Tibial nerve (tissue), 4 donors: Measurements from ENCODE around the gene RTP3.

Experiments
- EP300 ChIP-seq, 2 donors: sonication (generic); formaldehyde crosslinking; IDR thresholded peaks; one replicate each; pipeline ENCODE4 v1.6.1; 2017; ENCODE audit warnings: antibody characterized with exemption in 2 of 2, mild to moderate bottlenecking in 1 of 2
- POLR2A ChIP-seq, 2 donors: fragments of 450-650 bp; IDR thresholded peaks; one replicate each; pipeline ENCODE4 v1.6.1; 2017; ENCODE audit warnings: antibody characterized with exemption in 2 of 2, mild to moderate bottlenecking in 2 of 2, moderate library complexity in 2 of 2
- TF ChIP-seq, protein P1 (sequence below), 5 experiments: fragments of 200-600 bp in 3 of 5; fragments of 450-650 bp in 2 of 5; sonication (generic) in 3 of 5; IDR thresholded peaks; one replicate each; pipeline ENCODE4 v1.5.1; 2016 to 2019; ENCODE audit warnings: antibody characterized with exemption in 5 of 5, mild to moderate bottlenecking in 3 of 5, moderate library complexity in 2 of 5

DNA sequence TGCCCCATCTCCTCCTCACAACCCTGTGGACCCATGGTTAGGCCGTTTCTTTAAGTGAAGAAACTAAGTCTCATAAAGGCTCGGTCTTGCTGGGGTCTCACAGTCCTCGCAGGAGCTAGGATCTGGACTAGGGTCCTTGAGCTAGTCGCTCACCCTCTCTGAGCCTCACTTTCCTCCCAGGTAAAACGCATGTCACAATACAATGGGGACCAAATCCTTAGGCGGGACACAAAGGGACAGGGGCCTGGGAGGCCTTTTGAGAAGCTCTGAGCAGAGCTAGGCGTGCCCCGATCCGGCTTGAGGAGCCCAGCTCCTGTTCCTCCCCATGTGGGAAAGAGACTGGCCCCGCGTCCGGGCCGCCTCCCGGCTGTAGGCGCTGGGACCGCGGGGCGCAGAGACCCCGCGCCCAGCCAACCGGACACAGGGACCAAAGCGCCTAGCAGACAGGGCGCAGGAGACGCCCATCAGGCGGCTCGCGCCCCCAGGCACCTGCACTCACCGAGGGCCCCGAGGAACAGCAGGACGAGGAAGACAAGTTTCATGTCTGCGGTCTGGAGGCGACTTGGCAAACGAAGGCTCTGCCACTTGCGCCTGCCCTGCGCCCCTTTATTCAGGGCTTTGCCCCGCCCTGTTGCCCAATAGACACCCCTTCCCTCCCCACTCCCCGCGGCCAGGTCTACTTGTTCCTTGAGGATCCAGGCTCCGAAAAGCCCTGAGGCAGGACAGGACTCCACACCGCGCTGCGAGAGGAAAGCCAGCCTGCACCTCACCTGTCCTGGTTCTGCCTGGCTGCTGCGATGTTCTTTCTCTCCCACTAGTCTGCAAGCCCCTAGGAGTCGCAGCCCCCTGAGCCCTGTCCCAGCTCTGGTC is 33.2 kb upstream of the RTP3 start, which contains the start of gene LTF:
- TF ChIP-seq, protein P1, sequence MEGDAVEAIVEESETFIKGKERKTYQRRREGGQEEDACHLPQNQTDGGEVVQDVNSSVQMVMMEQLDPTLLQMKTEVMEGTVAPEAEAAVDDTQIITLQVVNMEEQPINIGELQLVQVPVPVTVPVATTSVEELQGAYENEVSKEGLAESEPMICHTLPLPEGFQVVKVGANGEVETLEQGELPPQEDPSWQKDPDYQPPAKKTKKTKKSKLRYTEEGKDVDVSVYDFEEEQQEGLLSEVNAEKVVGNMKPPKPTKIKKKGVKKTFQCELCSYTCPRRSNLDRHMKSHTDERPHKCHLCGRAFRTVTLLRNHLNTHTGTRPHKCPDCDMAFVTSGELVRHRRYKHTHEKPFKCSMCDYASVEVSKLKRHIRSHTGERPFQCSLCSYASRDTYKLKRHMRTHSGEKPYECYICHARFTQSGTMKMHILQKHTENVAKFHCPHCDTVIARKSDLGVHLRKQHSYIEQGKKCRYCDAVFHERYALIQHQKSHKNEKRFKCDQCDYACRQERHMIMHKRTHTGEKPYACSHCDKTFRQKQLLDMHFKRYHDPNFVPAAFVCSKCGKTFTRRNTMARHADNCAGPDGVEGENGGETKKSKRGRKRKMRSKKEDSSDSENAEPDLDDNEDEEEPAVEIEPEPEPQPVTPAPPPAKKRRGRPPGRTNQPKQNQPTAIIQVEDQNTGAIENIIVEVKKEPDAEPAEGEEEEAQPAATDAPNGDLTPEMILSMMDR (IDR thresholded peaks at IDR 0.05): no peak
- TF ChIP-seq EP300 (IDR thresholded peaks at IDR 0.05) (no peak), POLR2A (IDR thresholded peaks at IDR 0.05) (no peak)
